Head of caudate nucleus (tissue), 42 donors: ENCODE measurements around the gene IGFBP3.

Experiments used
- DNase-seq, 42 donors: peaks; one replicate each; pipeline versions ENCODE4 v3.0.0 to v3.0.0-alpha.2; 2020 to 2021; ENCODE audit warnings: mixed read lengths in 7 of 42
- intact Hi-C: fragments of 100-400 bp; cut with DNase I; formaldehyde crosslinking; loops from one replicate; pipeline ENCODE4 v1.15.0; 2022

IGFBP3 gene

DNA sequence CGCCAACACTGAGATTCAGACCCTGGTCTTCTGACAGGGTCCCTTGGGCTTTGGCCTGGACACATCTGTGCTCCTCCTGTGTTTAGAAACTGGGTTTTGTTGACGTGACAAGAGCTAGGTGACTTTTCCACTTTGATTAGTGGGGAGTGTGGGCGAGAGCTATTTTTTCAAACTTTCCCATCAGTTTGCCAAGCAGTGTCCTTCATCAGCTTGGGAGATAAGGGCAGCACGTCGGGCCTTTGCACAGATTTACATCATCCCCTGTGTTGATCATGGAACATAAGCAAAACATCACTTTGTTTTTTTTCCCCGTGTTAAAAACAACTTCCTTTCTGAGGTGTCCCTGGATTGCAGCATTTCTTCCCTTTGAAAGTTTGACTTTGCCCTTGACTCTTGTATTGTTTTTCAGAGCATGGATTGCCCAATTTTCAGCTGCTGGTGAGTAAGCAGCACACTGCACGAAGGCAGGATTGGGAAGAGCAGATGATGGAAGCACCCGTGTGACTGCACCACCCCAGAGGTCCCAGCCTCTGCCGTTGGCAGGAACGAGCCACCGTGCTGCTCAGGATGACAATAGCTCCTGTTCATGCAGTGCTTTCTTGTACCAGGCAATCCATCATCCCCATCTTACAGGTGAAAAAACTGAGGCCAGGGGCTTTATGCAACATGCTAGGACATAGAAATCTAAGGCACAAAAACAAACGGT is 39.2 kb downstream of the IGFBP3 start:
- intact Hi-C loops = no loop called here
- DNase-seq = no peak

- intact Hi-C loops = no loop called here
- DNase-seq = no peak
Observed at GRCh38 chr7:45881280-45881758, 39.8 kb downstream of the IGFBP3 start.

DNA sequence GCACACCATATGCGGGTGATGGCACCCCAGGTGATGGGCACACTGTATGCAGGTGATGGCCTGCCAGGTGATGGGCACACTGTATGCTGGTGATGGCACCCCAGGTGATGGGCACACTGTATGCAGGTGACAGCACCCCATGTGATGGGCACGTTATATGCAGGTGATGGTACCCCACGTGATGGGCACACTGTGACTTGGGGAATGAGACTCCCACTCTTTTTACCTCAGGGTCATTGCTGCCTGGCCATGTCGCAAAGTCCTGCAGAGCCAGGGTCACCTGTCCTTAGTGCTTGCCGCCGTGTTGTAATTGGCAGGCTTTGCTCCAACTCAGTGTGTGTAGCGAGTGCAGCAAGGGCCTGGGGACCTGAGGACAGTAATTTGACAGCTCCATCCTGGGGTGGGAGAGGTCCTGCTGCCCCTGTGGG is 40.6 kb downstream of the IGFBP3 start:
- intact Hi-C loops = no loop called here
- no peak for DNase-seq

- DNase-seq = no peak
- intact Hi-C loops = no loop called here
Observed at GRCh38 chr7:45878457-45879144, 42.5 kb downstream of the IGFBP3 start.

DNA sequence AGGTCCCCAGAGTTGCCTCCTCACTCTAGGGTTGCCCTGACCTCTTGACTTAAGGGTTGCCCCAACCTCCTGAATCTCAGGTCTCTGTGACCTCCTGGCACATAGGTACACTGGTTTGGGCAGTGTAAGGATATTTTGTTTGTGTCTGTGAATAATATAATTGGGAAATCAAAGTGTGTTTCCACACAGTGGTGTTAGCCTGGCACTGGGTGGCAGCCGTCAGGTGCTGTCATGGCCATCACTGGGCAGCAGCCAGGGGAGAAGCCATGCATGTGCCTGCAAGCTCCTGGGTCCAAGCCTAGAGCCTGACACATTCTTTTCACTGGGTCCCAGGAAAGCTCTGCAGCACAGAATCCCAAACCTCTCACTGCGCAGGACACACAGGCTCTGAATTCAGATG is 44.6 kb downstream of the IGFBP3 start:
- no peak for DNase-seq
- intact Hi-C loops = no loop called here

DNA sequence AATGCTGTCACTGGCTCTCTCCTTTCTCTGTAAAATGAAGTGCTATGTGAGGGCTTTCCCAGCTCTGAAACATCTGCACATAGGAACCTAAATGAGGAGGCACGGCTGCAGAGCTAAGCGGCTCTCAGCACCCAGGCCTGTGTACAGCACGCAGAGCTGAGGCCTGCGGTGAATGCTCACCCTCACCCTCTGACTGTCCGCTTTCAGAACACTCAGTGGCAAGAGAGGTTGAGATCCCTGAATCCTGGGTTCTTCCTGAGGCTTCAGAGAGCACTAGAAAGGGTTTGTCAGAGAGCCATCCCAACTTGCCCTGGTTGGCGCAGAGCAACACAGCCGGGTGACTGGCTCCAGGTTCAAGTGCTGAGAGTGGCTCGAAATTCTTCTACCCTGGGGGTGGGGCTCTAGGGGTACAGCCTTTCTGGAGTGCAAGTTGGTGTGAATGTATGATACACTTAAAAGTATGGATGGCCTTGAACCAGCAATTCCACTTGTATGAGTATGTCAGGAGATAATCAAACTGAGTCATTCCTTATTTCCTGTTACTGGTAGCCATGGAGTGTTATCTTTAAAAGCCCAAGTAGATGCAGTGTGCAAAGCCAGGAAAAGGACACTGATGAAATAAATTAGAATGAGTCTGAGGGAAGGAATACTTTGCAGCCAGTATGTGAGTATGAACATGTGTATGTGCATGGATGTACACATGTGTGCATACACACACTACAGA is 46.5 kb downstream of the IGFBP3 start:
- no peak for DNase-seq
- intact Hi-C loops = no loop called here

- DNase-seq = no peak
- intact Hi-C loops = no loop called here
Observed at GRCh38 chr7:45873355-45873754, 47.7 kb downstream of the IGFBP3 start.

- DNase-seq = no peak
- intact Hi-C loops = no loop called here
Observed at GRCh38 chr7:45873035-45873354, 48.1 kb downstream of the IGFBP3 start, which contains the start of gene CCDC201. TSS of gene CCDC201 (minus strand) at chr7:45873082. CDS start at chr7:45873007, 75 bp downstream.

DNA sequence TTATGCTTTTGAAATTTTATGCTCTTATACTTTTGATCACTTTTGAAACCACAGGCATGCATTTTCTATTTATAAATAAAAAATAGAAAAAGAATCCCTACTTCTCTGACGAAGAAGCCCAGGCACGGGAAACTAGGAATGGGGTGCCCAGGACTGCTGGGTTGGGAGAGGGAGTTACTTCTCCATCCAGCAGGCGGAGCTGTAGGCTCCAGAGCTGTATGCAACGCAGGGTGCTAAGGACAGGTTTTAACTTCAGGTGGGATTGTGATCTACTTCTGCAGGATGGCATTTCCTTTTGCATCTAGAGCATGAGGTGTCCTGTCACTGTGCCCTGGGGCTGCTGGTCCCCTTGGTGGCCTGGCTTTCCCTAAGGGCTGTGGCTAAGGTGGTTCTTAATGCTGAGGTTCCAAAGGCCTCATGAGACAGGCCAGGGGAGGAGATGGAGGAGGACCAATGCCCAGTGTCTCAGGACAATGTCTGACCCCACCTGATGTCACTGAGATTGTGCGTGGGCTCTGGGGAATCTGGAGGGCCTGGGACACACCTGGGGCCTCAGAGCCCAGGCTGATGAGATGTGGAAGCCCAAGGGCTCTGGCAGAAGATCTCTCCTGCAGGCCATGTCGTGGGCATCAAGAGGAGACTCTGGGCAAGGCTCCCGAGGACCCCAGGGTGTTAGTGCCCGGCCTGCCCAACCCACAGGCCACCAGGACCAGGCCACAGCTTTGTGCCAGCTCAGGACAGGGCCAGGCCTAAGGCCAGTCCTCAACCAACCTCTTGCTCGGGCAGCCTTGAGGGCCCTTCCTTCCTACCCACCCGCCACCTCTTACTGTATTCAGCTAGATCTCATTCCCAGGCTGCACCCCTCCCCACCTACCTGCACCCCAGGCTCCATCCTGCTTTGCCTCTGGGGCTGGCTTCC is 48.7 kb downstream of the IGFBP3 start:
- DNase-seq = no peak
- intact Hi-C loops = no loop called here

DNA sequence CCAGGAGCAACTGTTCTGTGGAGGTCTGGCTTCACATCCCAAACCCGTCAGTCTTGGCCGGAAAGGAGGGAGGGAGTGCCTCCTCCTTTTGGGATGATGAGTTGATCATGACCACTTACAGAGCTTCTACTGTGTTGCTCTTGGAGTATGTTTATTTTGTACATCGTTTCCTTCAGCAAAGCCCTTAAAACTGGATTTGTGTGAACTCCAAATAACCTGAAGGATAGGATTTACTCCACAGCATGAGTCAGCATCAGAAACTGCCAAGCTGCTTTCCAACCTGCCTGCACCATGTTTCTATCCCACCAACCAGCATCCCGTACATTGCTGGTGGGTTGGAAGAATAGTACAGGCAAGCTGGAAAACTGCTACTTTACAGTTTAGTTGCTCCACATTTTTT is 51.6 kb downstream of the IGFBP3 start:
- DNase-seq = no peak
- intact Hi-C loops = no loop called here

DNA sequence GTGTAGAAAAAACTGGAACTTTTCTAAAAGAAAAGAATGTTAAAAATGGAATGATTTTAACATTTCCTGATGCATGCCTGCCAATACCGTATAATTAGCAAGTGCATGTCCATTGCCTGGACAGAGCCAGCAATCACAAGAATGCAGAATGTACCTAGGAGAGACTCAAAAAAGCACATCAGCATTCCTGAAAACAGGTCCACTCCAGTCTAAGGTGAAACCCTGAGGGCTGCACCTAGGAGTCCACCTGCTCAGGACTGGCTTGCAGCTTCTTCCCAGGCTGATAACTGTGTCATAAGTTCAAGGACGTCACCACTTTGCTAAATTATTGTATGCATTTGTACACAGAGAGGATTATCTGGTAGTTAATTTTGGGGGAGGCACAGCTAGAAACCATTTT is 53.6 kb downstream of the IGFBP3 start:
- DNase-seq = no peak
- intact Hi-C loops = no loop called here

GRCh38 chr7:45865594-45866410 is 55.3 kb downstream of the IGFBP3 start:
- no peak for DNase-seq

GRCh38 chr7:45863715-45864114 is 57.4 kb downstream of the IGFBP3 start:
- intact Hi-C loops = no loop called here
- no peak for DNase-seq

More at GRCh38 chr7:45865594-45866410, 55.3 kb downstream of the IGFBP3 start:
- intact Hi-C loops = no loop called here
